Mucosa of stomach (tissue), 1 donor: ENCODE measurements around the gene RGS6.

ENCODE experiments used
- H3K27me3 ChIP-seq: one replicate; pipeline ENCODE4 v1.7.0; 2013; ENCODE audit warnings: mild to moderate bottlenecking, low read length; ENCODE audit not compliant: control insufficient read depth, insufficient read depth
- H3K36me3 ChIP-seq: one replicate; pipeline ENCODE4 v1.7.0; 2013; ENCODE audit warnings: low read length; ENCODE audit not compliant: control insufficient read depth, insufficient read depth
- H3K4me1 ChIP-seq: one replicate; pipeline ENCODE4 v1.7.0; 2013; ENCODE audit warnings: mild to moderate bottlenecking, low read length; ENCODE audit not compliant: control insufficient read depth, insufficient read depth
- H3K4me3 ChIP-seq: one replicate; pipeline ENCODE4 v1.7.0; 2013; ENCODE audit warnings: low read length
- H3K9ac ChIP-seq: one replicate; pipeline ENCODE4 v1.7.0; 2013; ENCODE audit warnings: mild to moderate bottlenecking, low read length, moderate library complexity
- H3K9me3 ChIP-seq: one replicate; pipeline ENCODE4 v1.7.0; 2013; ENCODE audit warnings: mild to moderate bottlenecking, low read length, moderate library complexity; ENCODE audit not compliant: control insufficient read depth
- donor health status: Pancreatic carcinoma.

The RGS6 gene

GRCh38 chr14:72513346-72513745 is 581.1 kb downstream of the RGS6 start:
- H3K36me3 ChIP-seq = no peaks in the 10 kb centered on the region
- H3K4me3 ChIP-seq = no peak overlapping the region
- H3K9ac ChIP-seq = no peak overlapping the region
- no peaks in the 10 kb centered on the region for H3K27me3 ChIP-seq
- H3K9me3 ChIP-seq = no peaks in the 10 kb centered on the region
- H3K4me1 ChIP-seq = no peaks in the 10 kb centered on the region

GRCh38 chr14:72513965-72514659 is 581.9 kb downstream of the RGS6 start:
- Histone ChIP-seq H3K36me3 (no peaks in the 10 kb centered on the region), H3K27me3 (no peaks in the 10 kb centered on the region), H3K9me3 (no peaks in the 10 kb centered on the region), H3K4me3 (no peak overlapping the region), H3K4me1 (no peaks in the 10 kb centered on the region), H3K9ac (no peak overlapping the region)

DNA sequence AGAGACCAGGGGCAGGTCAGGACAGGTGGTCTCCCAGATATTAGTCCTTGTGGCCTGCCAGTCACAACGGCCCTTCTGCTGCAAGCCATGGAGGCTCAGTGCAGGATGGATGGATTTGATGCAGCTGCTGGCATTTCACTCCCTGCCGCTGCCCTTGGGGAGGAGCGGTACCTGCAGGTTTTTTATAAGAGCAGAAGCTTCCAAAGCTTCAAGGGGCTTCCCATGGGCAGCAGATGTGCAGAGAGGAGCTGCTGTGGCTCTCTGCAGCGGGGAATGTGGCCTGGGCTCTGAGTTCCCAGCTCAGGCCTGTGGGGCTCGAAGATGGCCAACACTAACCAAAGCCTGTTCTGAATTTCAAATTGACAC is 582.4 kb downstream of the RGS6 start:
- no peak overlapping the region for H3K9ac ChIP-seq
- no peaks in the 10 kb centered on the region for H3K9me3 ChIP-seq
- no peak overlapping the region for H3K4me3 ChIP-seq
- no peaks in the 10 kb centered on the region for H3K36me3 ChIP-seq
- H3K27me3 ChIP-seq = no peaks in the 10 kb centered on the region
- H3K4me1 ChIP-seq = no peaks in the 10 kb centered on the region

GRCh38 chr14:72515779-72516770 is 583.8 kb downstream of the RGS6 start:
- Histone ChIP-seq H3K27me3 (no peaks in the 10 kb centered on the region), H3K36me3 (no peaks in the 10 kb centered on the region), H3K9ac (no peak overlapping the region), H3K4me1 (no peaks in the 10 kb centered on the region), H3K9me3 (no peaks in the 10 kb centered on the region), H3K4me3 (no peak overlapping the region)

GRCh38 chr14:72516936-72517700 is 584.9 kb downstream of the RGS6 start:
- Histone ChIP-seq H3K27me3 (no peaks in the 10 kb centered on the region), H3K9me3 (no peaks in the 10 kb centered on the region), H3K4me1 (no peaks in the 10 kb centered on the region), H3K36me3 (no peaks in the 10 kb centered on the region), H3K4me3 (no peak overlapping the region), H3K9ac (no peak overlapping the region)

DNA sequence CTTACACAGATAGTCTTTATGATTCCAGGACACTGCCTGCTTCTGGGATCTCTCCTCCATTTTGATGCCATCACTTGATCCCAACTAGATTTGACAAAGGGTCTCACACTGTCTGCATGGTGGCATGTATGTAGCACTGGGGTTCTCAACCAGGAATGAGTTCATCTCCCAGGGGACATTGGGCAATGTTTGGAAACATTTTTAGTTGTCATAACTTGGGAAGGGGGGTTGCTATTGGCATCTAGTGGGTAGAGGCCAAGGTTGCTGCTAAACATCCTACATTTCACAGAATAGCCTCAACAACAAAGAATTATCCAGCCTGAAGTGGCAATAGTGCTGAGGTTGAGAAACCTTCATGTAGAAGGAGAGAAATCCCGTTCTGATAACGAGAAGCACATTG is 585.5 kb downstream of the RGS6 start:
- Histone ChIP-seq H3K4me3 (no peak overlapping the region), H3K9me3 (no peaks in the 10 kb centered on the region), H3K4me1 (no peaks in the 10 kb centered on the region), H3K9ac (no peak overlapping the region), H3K27me3 (no peaks in the 10 kb centered on the region), H3K36me3 (no peaks in the 10 kb centered on the region)

DNA sequence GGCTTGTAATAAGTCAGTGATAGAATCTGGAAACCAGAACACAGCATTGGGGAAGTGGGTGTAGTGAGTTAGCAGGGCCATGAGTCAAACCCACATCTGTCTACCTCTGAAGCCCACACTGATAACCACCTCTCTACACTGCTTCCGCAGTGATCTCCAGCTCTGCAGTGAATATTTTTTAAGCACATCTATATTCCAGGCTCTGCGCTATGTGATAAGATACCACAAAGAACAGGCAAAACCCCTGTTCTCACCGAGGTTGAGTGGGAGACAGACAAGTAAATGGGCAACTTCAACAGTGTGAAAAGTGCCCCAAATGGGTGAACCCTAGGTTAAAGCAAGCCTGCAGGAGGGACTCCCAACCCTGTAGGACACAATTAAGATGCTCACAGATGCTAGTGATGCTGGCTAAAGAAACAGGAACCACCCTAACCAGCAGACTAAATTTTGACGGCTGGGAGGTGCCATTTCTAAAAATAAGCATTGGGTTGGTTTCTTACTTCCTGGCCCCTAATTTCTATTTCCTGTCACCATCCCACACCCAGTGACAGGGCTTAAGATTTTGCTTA is 586.7 kb downstream of the RGS6 start:
- Histone ChIP-seq H3K27me3 (no peaks in the 10 kb centered on the region), H3K9ac (no peak overlapping the region)

DNA sequence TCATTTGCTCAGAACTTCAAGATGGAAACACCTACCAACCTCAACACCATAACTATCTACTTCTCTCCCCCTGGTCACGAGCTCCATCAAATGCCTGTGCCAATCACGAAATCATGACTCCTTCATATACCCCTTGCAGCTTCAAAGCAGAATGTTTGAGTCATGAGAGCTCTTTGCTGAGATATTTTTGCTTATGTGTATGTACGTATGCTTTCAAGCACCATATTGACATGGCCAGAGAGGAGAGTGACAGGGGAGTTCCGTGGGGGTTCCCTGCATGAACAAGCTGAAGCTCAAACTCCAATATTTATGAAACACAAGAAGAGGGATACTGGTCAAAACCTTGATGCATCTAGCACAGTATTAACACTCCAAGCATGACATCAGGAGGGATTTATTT is 587.3 kb downstream of the RGS6 start:
- H3K4me3 ChIP-seq = no peak overlapping the region
- no peak overlapping the region for H3K9ac ChIP-seq
- H3K4me1 ChIP-seq = no peaks in the 10 kb centered on the region
- H3K36me3 ChIP-seq = no peaks in the 10 kb centered on the region
- H3K9me3 ChIP-seq = no peaks in the 10 kb centered on the region
- H3K27me3 ChIP-seq = no peaks in the 10 kb centered on the region

More for the DNA sequence above, 586.7 kb downstream of the RGS6 start:
- H3K36me3 ChIP-seq = no peaks in the 10 kb centered on the region
- H3K4me1 ChIP-seq = no peaks in the 10 kb centered on the region
- no peaks in the 10 kb centered on the region for H3K9me3 ChIP-seq
- H3K4me3 ChIP-seq = no peak overlapping the region

DNA sequence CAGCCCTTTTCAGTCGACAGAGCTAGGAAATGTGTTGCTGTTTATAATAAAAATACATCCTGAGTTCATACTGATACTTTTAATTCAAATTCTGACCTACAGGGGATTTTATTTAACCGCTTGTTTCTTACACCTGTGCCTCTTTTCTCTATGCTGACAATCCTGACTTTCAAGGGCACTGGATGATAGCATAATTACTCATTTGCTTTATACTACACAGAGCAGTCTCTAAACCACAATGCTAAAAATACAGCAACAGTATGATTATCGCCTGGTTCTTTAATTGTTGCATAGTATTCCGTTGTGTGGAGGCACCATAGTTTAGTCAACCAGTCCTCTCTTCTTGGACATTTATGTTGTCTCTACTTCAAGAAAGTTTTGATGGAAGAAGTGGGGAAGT is 588.8 kb downstream of the RGS6 start:
- Histone ChIP-seq H3K9me3 (no peaks in the 10 kb centered on the region), H3K27me3 (no peaks in the 10 kb centered on the region), H3K9ac (no peak overlapping the region), H3K4me3 (no peak overlapping the region), H3K4me1 (no peaks in the 10 kb centered on the region), H3K36me3 (no peaks in the 10 kb centered on the region)

- Histone ChIP-seq H3K9me3 (no peaks in the 10 kb centered on the region), H3K9ac (no peak overlapping the region), H3K4me3 (no peak overlapping the region), H3K27me3 (no peaks in the 10 kb centered on the region), H3K4me1 (no peaks in the 10 kb centered on the region), H3K36me3 (no peaks in the 10 kb centered on the region)
Observed at GRCh38 chr14:72521968-72522741, 589.9 kb downstream of the RGS6 start.

- Histone ChIP-seq H3K9ac (no peak overlapping the region), H3K9me3 (no peaks in the 10 kb centered on the region), H3K4me3 (no peak overlapping the region)
Observed at GRCh38 chr14:72522847-72523246, 590.6 kb downstream of the RGS6 start.

More at GRCh38 chr14:72522847-72523246, 590.6 kb downstream of the RGS6 start:
- H3K4me1 ChIP-seq = no peaks in the 10 kb centered on the region
- no peaks in the 10 kb centered on the region for H3K27me3 ChIP-seq
- H3K36me3 ChIP-seq = no peaks in the 10 kb centered on the region
